ENCODE data around the gene L1TD1.
"Not testable (repeated sequence)": the region's sequence is repeated elsewhere in the genome, so short reads cannot be mapped to it uniquely, and the experiment has no call there.

Gene L1TD1, protein sequence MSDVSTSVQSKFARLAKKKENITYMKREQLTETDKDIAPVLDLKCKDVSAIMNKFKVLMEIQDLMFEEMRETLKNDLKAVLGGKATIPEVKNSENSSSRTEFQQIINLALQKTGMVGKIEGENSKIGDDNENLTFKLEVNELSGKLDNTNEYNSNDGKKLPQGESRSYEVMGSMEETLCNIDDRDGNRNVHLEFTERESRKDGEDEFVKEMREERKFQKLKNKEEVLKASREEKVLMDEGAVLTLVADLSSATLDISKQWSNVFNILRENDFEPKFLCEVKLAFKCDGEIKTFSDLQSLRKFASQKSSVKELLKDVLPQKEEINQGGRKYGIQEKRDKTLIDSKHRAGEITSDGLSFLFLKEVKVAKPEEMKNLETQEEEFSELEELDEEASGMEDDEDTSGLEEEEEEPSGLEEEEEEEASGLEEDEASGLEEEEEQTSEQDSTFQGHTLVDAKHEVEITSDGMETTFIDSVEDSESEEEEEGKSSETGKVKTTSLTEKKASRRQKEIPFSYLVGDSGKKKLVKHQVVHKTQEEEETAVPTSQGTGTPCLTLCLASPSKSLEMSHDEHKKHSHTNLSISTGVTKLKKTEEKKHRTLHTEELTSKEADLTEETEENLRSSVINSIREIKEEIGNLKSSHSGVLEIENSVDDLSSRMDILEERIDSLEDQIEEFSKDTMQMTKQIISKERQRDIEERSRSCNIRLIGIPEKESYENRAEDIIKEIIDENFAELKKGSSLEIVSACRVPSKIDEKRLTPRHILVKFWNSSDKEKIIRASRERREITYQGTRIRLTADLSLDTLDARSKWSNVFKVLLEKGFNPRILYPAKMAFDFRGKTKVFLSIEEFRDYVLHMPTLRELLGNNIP

DNA sequence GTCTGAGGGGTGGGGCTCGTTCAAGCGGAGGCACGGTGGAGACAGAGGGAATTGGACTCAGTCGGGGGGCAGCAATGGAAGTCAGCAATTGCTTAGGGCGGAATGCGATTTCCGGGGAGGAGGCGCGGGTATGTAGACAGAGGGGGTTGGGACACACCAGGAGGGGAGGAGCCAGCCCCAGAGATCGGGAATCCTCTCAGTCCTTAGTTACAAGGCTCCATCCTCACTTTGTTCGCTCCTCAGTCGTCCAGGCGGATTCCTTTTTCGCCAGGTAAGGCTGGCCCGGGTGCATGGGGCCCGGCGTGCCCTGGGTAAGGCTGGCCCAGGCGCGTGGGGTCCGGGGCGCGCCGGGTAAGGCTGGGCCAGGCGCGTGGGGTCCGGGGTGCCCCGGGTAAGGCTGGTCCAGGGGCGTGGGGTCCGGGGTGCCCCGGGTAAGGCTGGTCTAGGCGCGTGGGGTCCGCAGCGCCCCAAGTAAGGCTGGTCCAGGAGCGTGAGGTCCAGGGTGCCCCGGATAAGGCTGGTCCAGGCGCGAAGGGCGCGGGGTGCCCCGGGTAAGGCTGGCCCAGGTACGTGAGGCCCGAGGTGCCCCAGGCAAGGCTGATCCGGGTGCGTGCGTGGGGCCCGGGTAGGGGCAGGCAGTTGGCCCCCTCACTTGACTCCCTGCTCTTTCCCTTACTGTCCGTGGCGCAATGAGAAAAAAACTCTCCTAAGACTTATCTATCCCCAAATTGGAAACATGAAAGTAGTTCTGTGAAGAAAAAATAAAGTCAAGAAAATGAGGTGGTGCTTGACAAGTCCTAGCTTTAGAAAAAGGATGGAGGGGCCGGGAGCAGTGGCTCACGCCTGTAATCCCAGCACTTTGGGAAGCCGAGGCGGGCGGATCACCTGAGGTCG is at the start of gene L1TD1:
TSS of gene L1TD1 (plus strand) at position 199 of the 894 bp plus-strand sequence. CDS start 11,780 bp downstream, outside the sequence.
- no peak for DNase-seq

DNA sequence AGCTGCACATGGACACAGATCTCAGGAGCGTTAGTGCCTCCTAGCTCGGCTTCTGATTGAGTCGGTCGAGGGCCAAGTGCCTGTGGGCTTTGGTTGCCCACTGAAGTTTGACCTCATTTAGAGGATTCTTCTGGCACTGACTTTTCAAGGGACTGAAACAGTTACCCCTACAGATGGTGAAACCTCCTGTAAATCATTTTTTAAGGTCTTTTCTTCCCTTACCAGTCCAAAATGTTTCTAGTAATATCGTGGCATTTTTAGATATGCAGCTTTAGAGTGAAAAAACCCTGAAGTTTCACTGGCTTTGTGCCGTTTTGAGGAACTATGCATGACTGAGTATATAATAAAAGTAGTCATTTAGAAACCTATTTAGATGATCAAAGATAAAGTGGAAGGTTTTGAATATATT is 34.7 kb upstream of the L1TD1 start:
- no peak for DNase-seq

DNA sequence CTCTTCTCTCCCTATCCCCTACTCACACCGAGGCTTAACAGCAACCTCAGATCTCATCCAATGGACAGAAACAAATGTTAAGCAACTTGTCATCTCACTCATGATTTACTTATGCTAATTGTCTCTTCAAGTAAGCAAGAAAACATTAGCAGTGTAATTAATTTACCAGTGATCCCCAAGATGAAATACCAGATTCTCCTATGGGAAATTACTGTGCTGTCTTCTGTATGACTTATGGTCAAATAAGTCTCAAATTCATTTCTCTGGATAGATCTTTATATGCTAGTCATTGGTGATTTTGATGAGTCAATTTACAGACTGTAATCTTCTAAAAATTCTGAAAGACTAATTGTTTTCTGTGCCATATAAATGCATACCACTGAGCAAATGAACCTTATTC is 32.9 kb upstream of the L1TD1 start:
- DNase-seq: no peak

DNA sequence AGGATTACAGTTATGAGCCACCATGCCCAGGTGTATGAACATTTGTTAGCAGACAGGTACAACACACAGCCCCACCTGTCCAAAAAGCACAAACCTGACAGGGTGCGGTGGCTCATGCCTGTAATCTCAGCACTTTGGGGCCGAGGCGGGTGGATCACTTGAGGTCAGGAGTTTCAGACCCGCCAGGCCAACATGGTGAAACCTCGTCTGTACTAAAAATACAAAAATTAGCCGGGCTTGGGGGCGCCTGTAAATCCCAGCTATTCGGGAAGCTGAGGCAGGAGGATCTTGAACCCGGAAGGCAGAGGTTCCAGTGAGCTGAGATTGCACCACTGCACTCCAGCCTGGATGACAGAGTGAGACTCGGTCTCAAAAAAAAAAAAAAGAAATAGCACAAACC is 24.3 kb upstream of the L1TD1 start:
- DNase-seq: not testable (repeated sequence)

DNA sequence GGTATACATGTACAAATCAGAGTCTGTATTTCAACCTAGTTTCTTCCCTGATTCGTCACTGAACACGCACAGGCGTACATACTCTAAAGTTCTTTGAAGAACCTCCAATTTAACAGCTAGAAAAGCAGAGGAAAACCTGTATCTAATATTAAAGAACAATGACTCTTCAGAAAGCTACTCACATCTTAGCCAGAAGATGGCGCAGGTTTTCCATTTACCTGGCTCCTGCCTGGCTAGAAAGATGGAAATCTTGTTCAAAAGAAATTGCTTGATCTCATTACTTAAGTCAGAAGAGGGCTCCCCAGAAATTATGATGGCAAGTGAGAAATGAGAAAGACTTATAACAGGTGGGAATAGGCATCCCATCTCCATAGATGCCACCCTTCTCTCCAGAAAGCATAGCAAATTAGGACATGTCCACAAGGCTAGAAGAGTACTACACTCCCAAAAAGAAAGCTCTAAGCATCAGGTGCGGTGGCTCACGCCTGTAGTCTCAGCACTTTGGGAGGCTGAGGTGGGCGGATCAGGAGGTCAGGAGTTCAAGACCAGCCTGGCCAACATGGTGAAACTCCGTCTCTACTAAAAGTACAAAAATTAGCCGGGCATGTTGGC is 19.0 kb upstream of the L1TD1 start:
- no peak for DNase-seq

DNA sequence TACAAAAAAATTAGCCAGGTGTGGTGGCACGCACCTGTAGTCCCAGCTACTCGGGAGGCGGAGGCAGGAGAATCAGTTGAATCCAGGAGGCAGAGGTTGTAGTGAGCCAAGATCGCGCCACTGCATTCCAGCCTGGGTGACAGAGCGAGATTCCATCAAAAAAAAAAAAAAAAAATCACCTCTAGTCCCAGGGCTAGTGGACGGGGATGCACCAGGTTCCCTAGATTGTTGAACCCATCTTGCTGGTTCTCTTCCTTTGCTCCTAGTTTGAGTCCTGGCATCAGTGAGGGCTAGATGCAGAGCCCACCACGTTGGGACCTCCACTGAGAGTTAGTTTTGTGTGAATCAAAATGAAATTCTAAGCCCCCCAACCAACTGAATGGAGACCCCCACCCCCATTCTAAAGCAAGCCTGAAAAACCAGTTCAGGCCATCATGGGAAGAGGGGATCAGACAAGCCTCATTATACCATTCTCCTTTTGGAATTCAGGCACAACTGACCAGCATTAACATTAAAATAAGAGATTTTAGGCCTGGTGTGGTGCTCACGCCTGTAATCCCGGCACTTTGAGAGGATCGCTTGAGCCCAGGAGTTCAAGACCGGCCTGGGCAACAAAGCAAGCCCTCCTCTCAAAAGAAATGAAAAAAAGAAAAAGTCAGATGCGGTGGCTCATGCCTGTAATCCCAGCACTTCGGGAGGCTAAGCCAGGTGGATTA is 17.9 kb upstream of the L1TD1 start:
- no peak for DNase-seq

DNA sequence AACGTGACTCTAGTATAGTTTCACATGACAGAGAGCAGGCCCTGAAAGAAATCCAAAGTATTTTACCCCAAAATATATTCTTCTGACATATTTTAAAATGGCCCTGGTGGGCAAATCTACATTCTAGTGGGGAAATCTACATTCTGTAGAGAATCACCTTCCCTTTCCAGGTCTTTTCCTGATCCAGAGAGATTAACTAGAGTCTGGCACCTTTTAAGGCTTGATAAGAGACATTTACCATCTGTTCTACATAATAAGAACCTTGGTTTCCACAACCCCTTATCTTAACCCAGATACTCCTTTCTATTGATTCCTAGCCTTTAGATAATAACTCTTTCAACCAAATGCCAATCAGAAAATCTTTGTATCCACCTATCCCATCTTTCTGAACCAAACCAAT is 17.0 kb upstream of the L1TD1 start:
- DNase-seq: no peak

DNA sequence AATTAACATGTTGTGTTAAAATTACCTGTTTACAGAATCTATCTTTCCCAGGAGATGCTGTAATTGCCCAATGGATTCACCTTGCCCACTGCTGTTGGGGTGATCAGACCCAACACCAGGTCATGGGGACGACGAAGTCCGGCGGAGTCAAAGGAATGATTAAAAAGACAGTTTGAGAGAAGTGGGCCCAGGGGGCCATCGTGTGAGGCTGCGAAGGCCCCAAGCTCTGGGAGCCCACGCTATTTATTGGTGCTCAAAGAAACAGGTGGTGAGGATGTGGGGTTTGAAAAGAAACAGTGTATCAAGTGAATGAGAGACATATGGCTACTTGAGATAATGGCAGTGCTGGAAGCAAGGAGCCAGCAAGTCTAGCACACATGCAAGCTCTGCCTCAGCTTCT is 16.3 kb upstream of the L1TD1 start:
- no peak for DNase-seq

DNA sequence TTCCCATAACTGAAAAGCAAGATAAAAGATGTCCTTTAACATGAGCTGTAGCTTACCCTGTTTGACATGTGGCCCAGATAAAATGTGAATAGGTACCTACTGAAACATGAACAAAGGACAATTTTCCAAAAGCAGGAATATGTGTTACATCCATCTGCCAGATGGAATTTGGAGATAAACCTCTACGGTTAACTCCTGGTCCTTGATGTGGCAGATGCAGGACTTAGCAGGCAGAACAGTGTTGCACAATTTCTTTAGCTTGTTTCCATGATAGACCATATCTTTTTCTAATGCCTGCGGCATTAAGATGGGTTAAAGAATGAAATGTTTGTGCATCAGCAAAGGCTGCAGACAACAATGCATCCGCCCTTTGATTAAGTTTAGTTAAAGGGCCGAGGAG is 14.6 kb upstream of the L1TD1 start:
- not testable (repeated sequence) for DNase-seq

DNA sequence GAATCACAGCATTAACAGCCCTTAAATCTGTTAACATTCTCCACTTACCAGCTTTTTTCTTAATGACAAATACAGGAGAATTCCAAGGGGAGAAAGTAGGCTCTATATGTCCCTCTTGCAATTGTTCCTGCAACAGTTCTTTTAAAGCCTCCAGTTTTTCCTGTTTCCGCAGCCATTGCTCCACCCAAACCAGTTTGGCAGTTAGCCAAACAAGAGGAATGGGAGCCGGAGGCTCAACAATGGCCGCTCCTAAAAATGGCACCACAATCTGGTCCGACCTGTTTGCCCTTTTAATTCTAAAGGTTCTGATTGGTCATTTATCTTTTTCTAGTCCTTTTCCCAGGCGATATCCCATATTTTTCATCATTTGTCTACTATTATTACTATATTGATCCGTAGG is 14.0 kb upstream of the L1TD1 start:
- DNase-seq: no peak

DNA sequence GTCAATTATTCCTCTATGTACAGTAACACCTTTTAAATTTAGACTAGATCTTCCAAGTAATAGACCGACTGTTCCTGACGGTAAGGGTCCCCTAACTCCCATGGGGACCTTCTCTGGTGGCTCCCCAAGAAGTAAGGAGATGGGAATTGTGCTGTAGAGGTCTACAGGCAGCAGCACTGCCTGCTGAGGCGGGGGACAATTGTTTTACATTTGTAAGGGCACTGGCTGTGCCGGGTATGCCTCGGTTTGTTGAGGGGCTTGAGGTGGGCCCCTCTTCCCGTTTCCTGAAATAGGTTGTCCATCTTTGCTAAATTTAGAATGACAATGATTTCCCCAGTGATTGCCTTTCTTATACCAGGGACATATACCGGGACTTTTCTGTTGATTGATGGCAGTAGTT is 13.1 kb upstream of the L1TD1 start:
- no peak for DNase-seq

DNA sequence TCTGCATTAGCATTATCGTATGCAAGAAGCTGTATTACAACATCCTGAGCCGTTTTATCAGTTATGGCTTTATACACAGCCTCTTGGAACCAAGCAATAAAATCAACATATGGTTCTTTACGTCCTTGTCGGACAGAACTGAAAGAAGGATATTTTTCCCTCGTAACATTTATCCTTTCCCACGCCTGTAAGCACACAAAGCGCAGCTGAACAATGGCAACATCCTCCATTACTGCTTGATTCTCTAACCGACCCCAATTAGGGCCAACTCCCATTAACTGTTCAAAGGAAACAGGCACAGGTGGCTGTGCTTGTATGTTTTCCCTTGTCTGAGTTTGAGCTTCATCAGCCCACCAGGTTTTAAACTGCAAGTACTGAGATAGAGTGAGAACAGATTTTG is 12.5 kb upstream of the L1TD1 start:
- not testable (repeated sequence) for DNase-seq

DNA sequence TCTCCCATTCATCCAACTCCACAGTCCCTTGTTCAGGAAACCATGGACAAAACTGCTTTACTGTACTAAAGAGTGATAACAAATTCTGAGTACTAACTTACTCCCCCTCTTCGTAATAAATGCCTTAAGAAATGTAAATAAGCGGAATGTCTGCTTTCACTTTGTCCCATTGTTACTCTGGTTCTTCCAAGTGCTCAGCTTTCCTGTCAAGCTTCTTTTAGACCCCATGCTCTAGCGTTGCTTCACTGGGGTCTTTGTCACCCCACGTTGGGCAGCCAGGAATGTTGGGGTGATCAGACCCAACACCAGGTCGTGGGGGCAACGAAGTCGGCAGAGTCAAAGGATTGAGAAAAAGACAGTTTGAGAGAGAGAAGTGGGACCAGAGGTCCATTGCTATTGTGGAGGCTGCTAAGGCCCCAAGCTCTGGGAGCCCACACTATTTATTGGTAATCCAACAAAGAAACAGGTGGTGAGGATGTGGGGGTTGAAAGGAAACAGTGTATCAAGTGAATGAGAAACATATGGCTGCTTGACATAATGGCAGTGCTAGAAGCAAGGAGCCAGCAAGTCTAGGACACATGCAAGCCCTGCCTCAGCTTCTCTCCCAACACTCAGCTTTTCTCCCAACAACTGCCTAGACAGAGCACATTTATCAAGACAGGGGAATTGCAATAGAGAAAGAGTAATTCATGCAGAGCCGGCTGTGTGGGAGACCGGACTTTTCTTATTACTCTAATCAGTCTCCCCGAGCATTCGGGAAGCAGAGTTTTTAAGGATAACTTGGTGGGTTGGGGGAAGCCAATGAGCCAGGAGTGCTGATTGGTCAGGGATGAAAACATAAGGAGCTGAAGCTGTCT is 11.3 kb upstream of the L1TD1 start:
- not testable (repeated sequence) for DNase-seq

DNA sequence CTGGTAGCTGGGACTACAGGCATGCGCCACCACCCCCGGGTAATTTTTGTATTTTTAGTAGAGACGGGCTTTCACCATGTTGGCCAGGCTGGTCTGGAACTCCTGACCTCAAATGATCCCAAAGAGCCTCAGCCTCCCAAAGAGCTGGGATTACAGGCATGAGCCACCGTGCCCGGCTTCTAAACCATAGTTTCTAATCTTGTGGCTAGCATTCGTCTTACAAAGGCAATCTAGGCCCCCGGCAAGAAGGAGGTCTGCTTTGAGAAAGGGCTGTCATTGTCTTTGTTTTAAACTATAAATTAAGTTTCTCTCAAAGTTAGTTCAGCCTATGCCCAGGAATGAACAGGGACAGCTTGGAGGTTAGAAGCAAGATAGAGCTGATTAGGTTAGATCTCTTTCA is 10.3 kb upstream of the L1TD1 start:
- peak; percentile 3 for DNase-seq

DNA sequence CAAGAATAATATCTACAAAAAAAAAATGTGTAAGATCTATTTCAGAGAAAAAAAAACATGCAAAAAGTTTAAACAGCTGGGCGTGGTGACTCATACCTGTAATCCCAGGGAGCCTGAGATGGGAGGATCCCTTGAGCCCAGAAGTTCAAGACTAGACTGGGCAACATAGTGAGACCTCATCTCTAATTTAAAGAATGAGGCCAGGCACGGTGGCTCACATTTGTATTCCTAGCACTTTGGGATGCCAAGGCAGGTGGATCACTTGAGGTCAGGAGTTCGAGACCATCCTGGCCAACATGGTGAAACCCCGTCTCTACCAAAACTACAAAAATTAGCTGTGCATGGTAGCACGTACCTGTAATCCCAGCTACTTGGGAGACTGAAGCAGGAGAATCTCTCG is 9.4 kb upstream of the L1TD1 start:
- peak; percentile 7 for DNase-seq

DNA sequence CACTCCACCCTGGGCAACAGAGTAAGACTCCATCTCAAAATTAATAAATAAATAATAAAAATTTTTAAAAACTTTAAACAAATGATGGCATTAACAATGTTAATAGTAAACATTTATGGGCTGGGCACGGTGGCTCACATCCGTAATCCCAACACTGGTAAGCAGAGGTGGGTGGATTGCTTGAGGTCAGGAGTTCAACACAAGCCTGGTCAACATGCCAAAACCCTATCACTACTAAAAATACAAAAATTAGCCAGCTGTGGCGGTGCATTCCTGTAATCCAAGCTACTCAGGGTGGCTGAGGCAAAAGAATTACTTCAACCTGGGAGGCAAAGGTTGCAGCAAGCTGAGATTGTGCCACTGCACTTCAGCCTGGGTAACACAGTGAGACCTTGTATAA is 9.0 kb upstream of the L1TD1 start:
- peak; percentile 10 for DNase-seq

DNA sequence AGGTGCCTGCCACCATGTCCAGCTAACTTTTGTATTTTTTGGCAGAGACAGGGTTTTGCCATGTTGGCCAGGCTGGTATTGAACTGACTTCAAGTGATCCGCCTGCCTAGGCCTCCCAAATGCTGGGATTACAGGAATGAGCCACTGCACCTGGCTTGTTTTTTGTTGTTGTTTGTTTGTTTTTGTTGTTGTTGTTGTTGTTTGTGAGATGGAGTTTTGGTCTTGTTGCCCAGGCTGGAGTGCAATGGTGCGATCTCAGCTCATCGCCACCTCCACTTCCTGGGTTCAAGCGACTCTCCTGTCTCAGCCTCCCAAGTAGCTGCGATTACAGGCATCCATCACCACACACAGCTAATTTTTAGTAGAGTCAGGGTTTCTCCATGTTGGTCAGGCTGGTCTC is 7.1 kb upstream of the L1TD1 start:
- DNase-seq: peak; percentile 13

DNA sequence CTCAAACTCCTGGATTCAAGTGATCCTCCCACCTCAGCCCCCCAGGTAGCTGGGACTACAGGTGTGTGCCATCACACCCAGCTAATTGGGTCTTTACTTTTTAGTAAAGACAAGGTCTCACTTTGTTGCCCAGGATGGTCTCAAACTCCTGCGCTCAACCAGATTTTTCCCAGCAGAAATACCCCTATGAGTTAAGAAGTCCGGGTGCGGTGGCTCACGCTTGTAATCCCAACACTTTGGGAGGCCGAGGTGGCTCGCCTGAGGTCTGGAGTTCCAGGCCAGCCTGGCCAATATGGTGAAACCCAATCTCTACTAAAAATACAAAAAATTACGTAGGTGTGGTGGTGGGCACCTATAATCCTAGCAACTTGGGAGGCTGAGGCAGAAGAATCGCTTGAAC is 6.5 kb upstream of the L1TD1 start:
- DNase-seq: peak; percentile 20

DNA sequence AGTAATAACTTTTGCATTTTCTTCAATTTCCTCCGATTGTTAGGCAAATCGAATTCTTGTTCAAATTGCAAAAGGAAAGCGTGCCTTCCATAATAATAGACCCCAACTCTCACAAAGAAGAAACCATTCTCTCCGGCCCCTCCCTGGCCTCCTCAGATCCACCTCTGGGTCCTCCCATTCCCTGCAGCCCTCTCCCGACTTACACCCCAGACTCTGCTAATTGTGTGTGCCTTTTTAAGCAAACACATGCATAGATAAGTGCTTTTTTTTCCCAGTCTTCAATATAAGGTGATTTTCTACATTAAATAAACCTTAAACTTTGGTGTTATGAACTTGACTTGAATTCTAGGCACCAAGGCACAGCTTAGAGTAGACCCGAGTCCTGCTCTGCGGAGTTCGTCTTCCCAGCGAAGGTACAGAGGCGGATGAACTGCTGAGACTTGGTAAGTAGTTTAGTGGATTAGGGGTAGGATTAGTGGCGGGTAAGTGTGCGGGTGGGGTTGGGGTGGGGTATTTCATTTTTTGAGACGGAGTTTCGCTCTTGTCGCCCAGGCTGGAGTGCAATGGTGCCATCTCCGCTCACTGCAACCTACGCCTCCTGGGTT is 1.5 kb downstream of the L1TD1 start:
- DNase-seq: peak; percentile 41

DNA sequence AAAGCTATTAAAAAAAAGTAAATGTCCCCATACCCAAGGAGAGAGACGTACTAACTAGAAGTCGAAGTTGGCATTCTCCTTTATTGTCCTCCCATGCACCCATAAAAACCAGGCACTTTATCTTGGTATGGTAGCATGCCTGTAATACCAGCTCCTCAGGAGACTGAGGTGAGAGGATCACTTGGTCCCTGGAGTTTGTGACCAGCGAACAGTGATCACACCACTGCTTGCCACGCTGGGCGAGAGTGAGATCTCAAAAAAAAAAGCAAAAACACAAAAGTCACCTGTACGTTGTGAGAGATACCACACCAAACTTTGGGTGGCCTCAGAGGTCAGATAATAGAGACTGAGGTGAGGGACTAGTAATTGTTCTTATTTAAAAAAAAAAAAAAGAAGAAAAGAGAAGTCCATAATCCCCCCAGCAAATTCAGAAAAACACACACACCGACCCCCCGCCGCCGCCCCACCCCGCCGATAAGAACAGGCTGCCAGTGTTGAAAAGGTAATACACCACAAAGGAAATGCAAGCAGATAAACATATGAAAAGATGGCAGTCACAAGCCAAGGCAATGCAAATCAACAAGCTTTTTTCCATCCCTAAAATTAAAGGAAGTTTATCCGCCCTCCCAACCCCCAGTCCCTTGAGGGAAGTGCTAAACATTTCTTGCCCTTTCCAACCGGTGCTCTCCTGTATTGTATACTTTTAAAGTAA is 3.6 kb downstream of the L1TD1 start:
- no peak for DNase-seq
